Glomerular visceral epithelial cell (primary cell): ENCODE measurements around the gene HOXB8.

Experiments used
- DNase-seq: peaks from one replicate; pipeline ENCODE4 v3.0.0-alpha.2; 2016; ENCODE audit errors: extremely low spot score

The HOXB8 gene

DNA sequence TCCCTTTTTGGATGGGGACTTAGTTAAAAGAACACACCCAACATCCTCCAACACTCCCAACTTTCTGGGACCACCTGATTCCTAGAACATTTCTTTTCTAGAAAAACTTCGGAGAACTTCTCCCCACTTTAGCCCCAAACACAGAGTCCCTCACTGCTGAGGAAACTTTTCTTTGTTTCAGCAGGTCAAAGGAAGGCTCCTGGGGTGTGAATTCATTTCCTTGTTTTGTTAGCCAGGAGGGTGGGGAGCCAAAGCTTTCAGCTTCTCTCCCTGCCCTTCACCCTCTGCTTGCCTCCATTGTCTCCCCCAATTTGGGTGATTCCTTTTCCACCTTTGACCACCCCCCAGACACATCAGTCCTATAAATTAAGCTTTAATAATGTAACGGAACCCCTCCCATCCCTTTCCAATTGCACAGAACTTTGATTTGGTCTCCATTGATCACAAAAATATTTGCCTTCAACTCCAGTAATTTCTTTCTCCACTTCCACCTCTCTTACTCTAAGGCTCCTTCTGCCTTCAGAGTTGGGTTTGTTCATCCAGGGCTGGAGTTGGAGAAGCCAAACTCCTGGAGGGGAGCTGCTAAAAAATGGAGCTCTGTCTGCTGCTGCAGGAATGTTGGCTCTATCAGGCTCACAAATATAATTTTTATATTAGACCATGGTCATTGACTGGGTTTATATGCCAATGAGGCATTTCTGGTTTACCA lies 47.3 kb downstream of the HOXB8 start:
- no peak for DNase-seq

DNA sequence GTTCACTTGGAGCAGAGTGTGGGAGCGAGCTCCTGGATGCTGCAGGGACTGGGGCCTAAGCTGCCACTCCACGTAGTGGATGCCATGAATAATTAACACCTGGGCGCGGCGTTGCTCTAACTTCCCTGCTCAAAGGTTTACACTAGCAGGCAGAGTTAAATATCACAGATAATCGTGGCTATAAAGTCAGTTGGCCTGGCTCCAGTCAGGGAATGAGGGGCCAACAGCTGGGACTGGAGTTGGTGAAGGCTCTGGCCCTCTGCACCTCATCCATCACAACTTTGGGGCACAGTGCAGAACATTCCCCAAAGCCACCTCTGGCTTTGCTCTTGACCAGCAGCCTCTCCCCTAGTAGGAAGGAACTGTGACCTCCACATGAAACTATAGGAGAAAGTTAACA lies 47.9 kb downstream of the HOXB8 start:
- no peak for DNase-seq

DNA sequence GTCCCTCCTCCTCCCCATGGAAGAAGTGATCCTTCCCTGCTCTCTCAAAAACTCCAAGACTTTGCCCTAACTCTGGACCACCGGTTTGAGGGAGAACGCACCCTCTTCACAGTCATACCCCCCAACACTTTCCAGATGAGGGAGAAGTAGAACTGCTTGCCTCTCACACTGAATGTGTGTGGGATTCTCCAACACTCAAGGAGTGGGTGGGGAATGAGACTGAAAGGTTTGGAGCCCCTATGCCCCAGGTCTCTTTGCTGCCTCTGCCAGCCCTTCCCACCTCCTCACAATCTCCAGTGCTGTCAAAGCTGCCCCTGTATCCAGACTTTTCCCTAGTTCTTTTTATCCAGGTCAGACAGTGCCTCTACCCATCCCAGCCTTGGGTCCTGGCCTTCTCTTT lies 48.4 kb downstream of the HOXB8 start:
- no peak for DNase-seq

DNA sequence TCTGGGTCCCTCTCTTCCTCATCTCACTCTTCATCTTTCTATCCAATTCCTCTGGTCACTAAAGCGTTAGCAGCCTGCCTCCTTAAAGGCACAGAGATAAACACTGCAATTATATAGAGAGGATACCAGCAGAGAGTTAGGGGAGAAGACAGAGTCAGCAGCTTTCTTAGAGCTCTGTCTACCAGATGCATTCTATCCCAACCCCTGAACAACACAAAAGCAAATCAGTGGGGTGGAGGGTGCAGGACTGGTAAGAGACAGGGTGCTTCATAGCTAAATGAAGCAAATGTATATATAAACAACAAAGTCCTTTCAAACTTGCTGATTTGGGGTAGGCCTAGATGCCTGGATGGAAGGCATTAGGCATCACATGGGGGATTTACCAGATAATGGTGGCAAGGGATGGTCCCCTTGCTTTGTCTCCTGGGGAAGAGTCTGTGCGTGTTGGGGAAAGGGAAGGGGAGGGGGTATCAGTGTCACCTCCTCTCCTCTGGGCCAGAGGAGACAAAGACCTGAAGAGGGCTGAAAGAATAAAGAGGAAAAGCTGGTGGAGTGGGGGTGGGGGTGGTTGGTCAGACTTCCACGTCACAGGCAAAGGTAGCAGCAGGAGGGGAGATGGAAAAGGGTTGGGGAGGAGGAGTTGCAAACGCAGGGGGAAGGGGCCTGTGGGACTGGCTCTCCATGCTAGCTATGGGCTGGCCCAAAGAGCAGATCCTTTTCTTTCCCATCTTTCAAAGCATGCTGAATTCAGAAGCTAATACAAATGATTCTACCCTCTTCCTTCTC lies 49.0 kb downstream of the HOXB8 start:
- no peak for DNase-seq

DNA sequence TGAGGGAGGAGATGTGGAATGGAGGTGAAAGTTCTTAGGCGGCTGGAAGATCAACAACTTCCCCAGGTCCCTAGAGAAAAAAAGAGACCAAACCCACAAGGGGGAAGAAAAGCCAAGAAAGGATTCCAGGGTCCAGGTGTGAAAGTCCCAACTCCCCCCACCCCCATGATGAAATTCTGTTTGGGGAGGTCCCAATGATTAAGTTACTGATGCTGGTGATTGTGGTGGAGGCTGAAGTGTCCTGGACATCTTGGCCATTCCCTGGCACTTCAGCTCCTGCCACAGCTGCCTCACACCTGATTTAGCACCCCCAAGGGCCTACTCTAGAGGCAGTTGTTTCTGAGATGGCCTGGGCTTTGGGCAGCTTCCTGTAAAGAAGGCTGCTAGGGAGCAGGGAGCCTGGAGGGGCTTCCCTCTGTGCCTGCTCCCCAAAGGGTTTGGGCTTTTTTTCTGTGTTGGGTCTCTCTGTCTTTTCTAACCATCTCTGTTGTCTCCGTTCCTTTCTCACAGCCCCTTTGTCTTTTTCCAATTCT lies 50.0 kb downstream of the HOXB8 start:
- DNase-seq: no peak

DNA sequence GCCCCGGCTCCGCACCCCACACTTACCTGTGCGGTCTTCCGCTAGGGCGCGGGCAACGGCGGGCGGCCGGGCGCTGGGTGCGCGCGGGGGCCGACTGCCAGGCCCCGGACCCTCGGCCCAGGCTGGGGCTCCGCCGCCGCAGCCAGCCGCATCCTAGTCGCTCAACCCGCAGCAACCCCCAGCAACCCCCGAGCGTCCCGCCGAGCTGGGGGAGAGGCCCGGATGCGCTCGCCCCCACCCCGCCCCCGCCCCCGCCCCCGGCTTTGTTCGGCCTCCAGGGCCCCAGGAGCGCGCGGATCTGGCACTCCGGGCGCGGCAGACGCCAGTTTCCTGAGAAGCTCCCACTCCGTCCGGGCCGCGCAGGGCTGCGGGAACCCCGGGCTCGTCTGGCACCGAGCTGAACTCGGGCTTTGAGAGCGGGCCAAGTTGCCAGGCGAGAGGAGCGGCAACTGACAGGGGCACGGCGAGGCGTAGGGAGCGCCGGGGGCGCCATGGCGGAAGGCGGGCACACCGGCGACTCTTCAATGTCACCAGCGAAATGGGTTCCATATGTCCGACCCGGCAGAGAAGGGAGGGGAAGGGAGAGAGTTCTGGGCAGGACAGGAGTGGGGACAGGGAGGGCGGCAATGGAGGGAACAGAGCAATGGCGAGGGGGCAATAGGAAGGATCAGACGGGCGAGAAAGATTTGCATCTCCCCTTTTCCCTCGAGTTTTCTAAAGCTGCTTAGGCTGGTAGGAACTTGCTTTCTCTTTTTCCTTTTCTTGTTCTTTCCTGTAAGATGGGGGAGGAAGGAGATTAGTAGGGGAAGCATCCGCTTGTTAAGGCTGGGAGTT lies 50.7 kb downstream of the HOXB8 start:
- DNase-seq: no peak

DNA sequence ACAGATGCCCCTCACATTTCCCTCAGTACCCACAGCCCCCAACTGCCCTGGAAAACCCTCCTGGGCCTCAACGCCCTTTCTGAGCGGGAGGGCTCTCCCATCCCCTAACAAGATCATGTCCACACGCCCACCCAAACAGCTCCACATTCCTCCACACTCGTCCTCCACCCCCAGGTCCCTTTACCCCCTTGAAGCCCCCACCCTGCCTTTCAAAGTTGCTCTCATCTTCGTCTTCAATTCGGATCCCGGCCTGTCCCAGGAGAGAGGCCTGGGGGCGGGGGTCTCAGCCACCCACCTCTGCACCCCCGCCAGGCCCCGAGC lies 51.3 kb downstream of the HOXB8 start:
- no peak for DNase-seq

DNA sequence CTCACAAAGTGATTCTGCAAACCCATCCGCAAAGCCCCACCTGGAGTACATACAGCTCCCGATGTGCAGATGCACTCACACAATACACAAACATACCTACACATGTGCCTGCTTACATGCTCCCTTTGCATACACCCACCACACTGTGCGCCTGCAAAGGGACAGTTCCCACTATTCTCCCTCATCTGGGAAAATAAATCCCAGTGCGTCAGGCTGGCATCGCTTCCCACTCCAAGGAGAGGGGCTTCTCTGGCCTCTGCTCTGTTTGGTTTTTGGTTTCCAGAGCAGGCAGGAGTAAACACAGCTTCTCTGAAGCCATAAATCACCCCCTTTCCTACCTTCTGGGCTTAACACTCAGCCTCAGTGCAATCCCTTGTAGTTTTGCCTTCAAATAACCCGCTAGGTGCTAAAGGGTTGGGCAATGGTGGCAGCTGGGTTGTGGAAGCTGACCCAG lies 51.7 kb downstream of the HOXB8 start:
- DNase-seq: no peak

DNA sequence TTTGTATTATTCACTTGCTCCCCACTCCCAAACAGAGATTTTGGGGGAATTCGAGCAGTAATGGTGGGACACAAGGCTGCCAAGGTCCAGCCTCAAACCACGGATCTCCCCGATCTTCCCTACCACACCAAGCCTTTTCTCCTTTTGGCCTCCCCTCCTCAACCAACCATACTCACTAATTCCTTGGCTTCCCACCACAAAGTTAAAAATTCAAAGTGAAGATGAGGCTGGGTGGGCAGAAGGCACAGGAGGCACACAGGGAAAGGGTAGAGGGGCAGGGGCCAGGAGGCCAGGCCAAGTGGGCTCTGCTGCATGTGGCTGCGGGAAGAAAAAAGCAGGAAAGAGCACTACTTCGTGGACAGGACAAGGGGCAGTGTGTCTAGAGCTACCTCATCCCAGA lies 52.2 kb downstream of the HOXB8 start:
- DNase-seq: no peak
